Activated CD8-positive, alpha-beta T cell treated with anti-CD3 and anti-CD28 coated beads for 36 hours (primary cell): ENCODE measurements around the gene KREMEN2. TPM values are rescaled to one million over a fixed set of nuclear protein-coding genes. Genes with fewer than 3 reads are reported as not detected.

Experiments
- ATAC-seq: fragments of 200-7000 bp; cut with Tn5 transposase; one replicate; pipeline ENCODE4 v1.10.0; 2021; ENCODE audit warnings: mild to moderate bottlenecking, moderate library complexity
- CTCF ChIA-PET: fragments of 350-600 bp; sonication (Branson Sonifier 250); formaldehyde crosslinking; loops from one replicate; lab custom pipeline; 2021; ENCODE audit warnings: antibody characterized with exemption; lab: Charles Lee
- POLR2A ChIA-PET: fragments of 350-600 bp; sonication (Branson Sonifier 250); formaldehyde crosslinking; loops from one replicate; lab custom pipeline; 2021; ENCODE audit warnings: antibody characterized with exemption; lab: Charles Lee
- DNase-seq: peaks from one replicate; pipeline ENCODE4 v3.0.0-alpha.2; 2020
- H3K27ac Mint-ChIP-seq: one replicate; pipeline ENCODE4 v1.8.0; 2021; ENCODE audit warnings: mild to moderate bottlenecking, mixed read lengths
- H3K27me3 Mint-ChIP-seq: one replicate; pipeline ENCODE4 v1.8.0; 2021; ENCODE audit warnings: mixed read lengths
- H3K36me3 Mint-ChIP-seq: one replicate; pipeline ENCODE4 v1.8.0; 2021; ENCODE audit warnings: low read depth, mixed read lengths
- H3K4me1 Mint-ChIP-seq: one replicate; pipeline ENCODE4 v1.8.0; 2021; ENCODE audit warnings: low read depth, mixed read lengths
- H3K4me3 Mint-ChIP-seq: one replicate; pipeline ENCODE4 v1.8.0; 2021; ENCODE audit warnings: mild to moderate bottlenecking, moderate library complexity, mixed read lengths
- H3K9me3 Mint-ChIP-seq: one replicate; pipeline ENCODE4 v1.8.0; 2021; ENCODE audit warnings: mixed read lengths
- CTCF ChIP-seq: fragments of 200-600 bp; IDR thresholded peaks from one replicate; pipeline ENCODE4 v1.8.0; 2022; ENCODE audit warnings: antibody characterized with exemption, mild to moderate bottlenecking
- intact Hi-C: fragments of 100-400 bp; cut with micrococcal nuclease; formaldehyde crosslinking; loops from one replicate; pipeline ENCODE4 v1.10.0; 2022
- total RNA-seq, 2 experiments: library from RNA; stranded (reverse); gene quantifications; one replicate each; pipeline ENCODE4 v1.2.3, GENCODE V29; 2021

KREMEN2 gene
- total RNA-seq, 2 experiments from 2014 or later = 0.22 TPM; not detected in 1

GRCh38 chr16:2980227-2981176 is 16.4 kb downstream of the KREMEN2 start, which contains the start of gene PKMYT1:
PKMYT1 (minus strand) TSS chr16:2980446; CDS start chr16:2979657, 789 bp downstream.
- DNase-seq (peak; percentile 94), ATAC-seq (peak; percentile 94)
- peaks cover 31% of the 10 kb centered on the region for H3K36me3 Mint-ChIP-seq
- H3K27me3 Mint-ChIP-seq = no peaks in the 10 kb centered on the region
- peaks cover 13% of the 10 kb centered on the region for H3K4me1 Mint-ChIP-seq
- H3K27ac Mint-ChIP-seq = peak within 1 kb of the TSS; percentile 86
- peak within 1 kb of the TSS; percentile 87 for H3K4me3 Mint-ChIP-seq
- POLR2A ChIA-PET = interaction anchor here (0.6 to 3.6 kb wide), 7 partner anchors 9 to 448 kb away, joined by 3 to 20 read pairs (median 4); partner anchors contain the start of gene PAQR4
- intact Hi-C loops = no loop called here
- TF ChIP-seq CTCF = no peak
- no peaks in the 10 kb centered on the region for H3K9me3 Mint-ChIP-seq
- CTCF ChIA-PET = interaction anchor here (0.9 to 2.6 kb wide), 8 partner anchors 8 to 100 kb away, joined by 3 to 10 read pairs (median 4); no protein-coding TSS in a partner anchor

GRCh38 chr16:2981177-2981898 is 17.3 kb downstream of the KREMEN2 start:
- peak overlapping the region; percentile 87 for H3K4me3 Mint-ChIP-seq
- ChIA-PET POLR2A (interaction anchor here (0.6 to 3.6 kb wide), 7 partner anchors 10 to 449 kb away, joined by 4 to 20 read pairs (median 4); partner anchors contain the start of gene PAQR4), CTCF (interaction anchor here (0.7 to 2.6 kb wide), 9 partner anchors 9 to 101 kb away, joined by 3 to 10 read pairs (median 4); no protein-coding TSS in a partner anchor)
- no peaks in the 10 kb centered on the region for H3K27me3 Mint-ChIP-seq
- ATAC-seq (no peak), DNase-seq (no peak)
- no peaks in the 10 kb centered on the region for H3K9me3 Mint-ChIP-seq
- H3K36me3 Mint-ChIP-seq = peaks cover 23% of the 10 kb centered on the region
- intact Hi-C loops = no loop called here
- peaks cover 13% of the 10 kb centered on the region for H3K4me1 Mint-ChIP-seq
- no peak for TF ChIP-seq CTCF
- peak overlapping the region; percentile 86 for H3K27ac Mint-ChIP-seq

GRCh38 chr16:2981899-2982250 is 17.8 kb downstream of the KREMEN2 start:
- intact Hi-C loops = no loop called here
- POLR2A ChIA-PET = interaction anchor here (0.7 to 2.9 kb wide), 3 partner anchors 10 to 14 kb away, joined by 4 to 16 read pairs (median 6); partner anchors contain the start of gene PAQR4

GRCh38 chr16:2982402-2982801 is 18.3 kb downstream of the KREMEN2 start:
- peaks cover 13% of the 10 kb centered on the region for H3K4me1 Mint-ChIP-seq
- no peak overlapping the region for H3K27ac Mint-ChIP-seq
- no peak for ATAC-seq
- no peak overlapping the region for H3K4me3 Mint-ChIP-seq
- no peak for TF ChIP-seq CTCF
- peaks cover 14% of the 10 kb centered on the region for H3K36me3 Mint-ChIP-seq
- ChIA-PET CTCF (interaction anchor here (1.0 to 2.5 kb wide), 6 partner anchors 13 to 49 kb away, joined by 3 to 14 read pairs (median 8); partner anchors contain the start of genes KREMEN2 and PAQR4), POLR2A (no interaction called here)
- no peaks in the 10 kb centered on the region for H3K27me3 Mint-ChIP-seq
- intact Hi-C loops = no loop called here
- H3K9me3 Mint-ChIP-seq = no peaks in the 10 kb centered on the region
- no peak for DNase-seq

More at GRCh38 chr16:2981899-2982250, 17.8 kb downstream of the KREMEN2 start:
- H3K27me3 Mint-ChIP-seq = no peaks in the 10 kb centered on the region
- peaks cover 19% of the 10 kb centered on the region for H3K36me3 Mint-ChIP-seq
- no peak for TF ChIP-seq CTCF
- DNase-seq (no peak), ATAC-seq (no peak)
- H3K27ac Mint-ChIP-seq = no peak overlapping the region
- CTCF ChIA-PET = interaction anchor here (0.7 to 2.5 kb wide), 6 partner anchors 10 to 50 kb away, joined by 3 to 14 read pairs (median 6); partner anchors contain the start of genes KREMEN2 and PAQR4
- H3K9me3 Mint-ChIP-seq = no peaks in the 10 kb centered on the region
- peaks cover 13% of the 10 kb centered on the region for H3K4me1 Mint-ChIP-seq
- peak overlapping the region; percentile 87 for H3K4me3 Mint-ChIP-seq
